H1 (cell line): ENCODE data around the gene SPINK4. TPM values are rescaled to one million over a fixed set of nuclear protein-coding genes. Genes with fewer than 3 reads are reported as not detected.

Experiments
- CTCF ChIA-PET: fragments of 300-600 bp; sonication (Branson Sonifier 250); formaldehyde crosslinking; loops from one replicate; lab custom pipeline; 2021; ENCODE audit not compliant: partially characterized antibody; lab: Charles Lee
- POLR2A ChIA-PET: fragments of 300-600 bp; sonication (Branson Sonifier 250); formaldehyde crosslinking; loops from one replicate; lab custom pipeline; 2021; ENCODE audit warnings: inconsistent platforms; ENCODE audit not compliant: partially characterized antibody; lab: Charles Lee
- DNase-seq, 2 experiments: peaks; one replicate each; pipeline versions ENCODE4 v3.0.0 to v3.0.0-alpha.2; 2010 to 2022; ENCODE audit warnings: low spot score in 2 of 2, low read depth in 1 of 2, mixed read lengths in 1 of 2
- FAIRE-seq: peaks from 2 replicates; lab custom pipeline; 2011; peaks lifted over from hg19 to GRCh38; lab: Jason Lieb, UNC
- H2AFZ ChIP-seq: 2 replicates; pipeline ENCODE4 v1.8.1; 2012; ENCODE audit warnings: low read length, inconsistent platforms
- H2AK5ac ChIP-seq: 2 replicates; pipeline ENCODE4 v1.6.1; 2013; ENCODE audit warnings: low read depth, low read length
- H2BK120ac ChIP-seq: replicated peaks from 2 replicates; pipeline ENCODE3; 2013; ENCODE audit warnings: low read depth, low read length, inconsistent platforms
- H2BK12ac ChIP-seq: 2 replicates; pipeline ENCODE4 v1.6.1; 2013; ENCODE audit warnings: low read depth, low read length
- H2BK15ac ChIP-seq: 2 replicates; pipeline ENCODE4 v1.6.1; 2013; ENCODE audit warnings: low read length
- H2BK20ac ChIP-seq: 2 replicates; pipeline ENCODE4 v1.6.1; 2013; ENCODE audit warnings: low read length
- H2BK5ac ChIP-seq: 2 replicates; pipeline ENCODE4 v1.6.1; 2013; ENCODE audit warnings: low read depth, low read length
- H3K14ac ChIP-seq: 2 replicates; pipeline ENCODE4 v1.6.1; 2013; ENCODE audit warnings: inconsistent platforms; ENCODE audit not compliant: insufficient read length
- H3K18ac ChIP-seq: 2 replicates; pipeline ENCODE4 v1.6.1; 2013; ENCODE audit warnings: low read length; ENCODE audit errors: extremely low read depth
- H3K23ac ChIP-seq: 2 replicates; pipeline ENCODE4 v1.6.1; 2013; ENCODE audit warnings: inconsistent platforms; ENCODE audit not compliant: insufficient read length
- H3K23me2 ChIP-seq: 2 replicates; pipeline ENCODE4 v1.6.1; 2013; ENCODE audit warnings: low read depth, low read length
- H3K27ac ChIP-seq: 2 replicates; pipeline ENCODE4 v1.6.1; 2011; ENCODE audit warnings: low read depth, low read length, inconsistent platforms
- H3K27me3 ChIP-seq, 4 experiments: replicated peaks in 1 of 4; 1 replicate in 1 of 4; 2 replicates in 3 of 4; pipeline versions ENCODE4 v1.6.1 to v1.8.1; 2011 to 2013; ENCODE audit warnings: low read length in 3 of 4, mild to moderate bottlenecking in 3 of 4, inconsistent platforms in 2 of 4, mixed read lengths in 2 of 4, moderate library complexity in 1 of 4; ENCODE audit not compliant: control insufficient read depth in 3 of 4, insufficient read depth in 3 of 4; ENCODE audit errors: extremely low read depth in 1 of 4
- H3K36me3 ChIP-seq, 4 experiments: 2 replicates each; pipeline versions ENCODE4 v1.6.1 to v1.8.1; 2011 to 2013; ENCODE audit warnings: mild to moderate bottlenecking in 4 of 4, low read length in 3 of 4, moderate library complexity in 2 of 4, control low read depth in 1 of 4, inconsistent platforms in 1 of 4; ENCODE audit not compliant: insufficient read depth in 4 of 4, control insufficient read depth in 2 of 4
- H3K4ac ChIP-seq: replicated peaks from 2 replicates; pipeline ENCODE3; 2013; ENCODE audit warnings: low read length, low read depth, mixed read lengths, inconsistent platforms; ENCODE audit not compliant: insufficient read length
- H3K4me1 ChIP-seq, 4 experiments: replicated peaks in 1 of 4; 1 replicate in 1 of 4; 2 replicates in 3 of 4; pipeline versions ENCODE4 v1.6.1 to v1.8.1; 2011 to 2013; ENCODE audit warnings: low read length in 3 of 4, inconsistent platforms in 2 of 4, mixed read lengths in 1 of 4; ENCODE audit not compliant: insufficient read depth in 4 of 4, control insufficient read depth in 3 of 4
- H3K4me2 ChIP-seq, 2 experiments: 2 replicates each; pipeline versions ENCODE4 v1.6.1 to v1.8.1; 2011 to 2013; ENCODE audit warnings: low read depth in 2 of 2, low read length in 2 of 2, control low read depth in 1 of 2, inconsistent platforms in 1 of 2, mild to moderate bottlenecking in 1 of 2; ENCODE audit not compliant: insufficient read depth in 1 of 2
- H3K4me3 ChIP-seq, 4 experiments: fragments of 200-600, 300-600 bp in 1 of 4; sonication (generic), shearing (Covaris generic), sonication (Bioruptor Twin) in 1 of 4; 2 replicates each; pipeline versions ENCODE4 v1.5.1 to v1.8.1; 2011 to 2016; ENCODE audit warnings: low read length in 4 of 4, low read depth in 3 of 4, control low read depth in 2 of 4, inconsistent platforms in 2 of 4, mild to moderate bottlenecking in 2 of 4, mixed read lengths in 1 of 4, moderate library complexity in 1 of 4; ENCODE audit not compliant: insufficient read depth in 2 of 4; ENCODE audit errors: extremely low read depth in 1 of 4
- H3K56ac ChIP-seq: replicated peaks from 2 replicates; pipeline ENCODE3; 2013; ENCODE audit warnings: low read depth, mild to moderate bottlenecking, mixed read lengths, low read length, inconsistent platforms; ENCODE audit not compliant: insufficient read length
- H3K79me1 ChIP-seq: 2 replicates; pipeline ENCODE4 v1.6.1; 2013; ENCODE audit warnings: low read depth, low read length, control low read depth
- H3K79me2 ChIP-seq, 2 experiments: 2 replicates each; pipeline versions ENCODE4 v1.6.1 to v1.8.1; 2012 to 2013; ENCODE audit warnings: low read length in 2 of 2, mild to moderate bottlenecking in 2 of 2, inconsistent platforms in 1 of 2; ENCODE audit not compliant: insufficient read depth in 2 of 2, control insufficient read depth in 1 of 2
- H3K9ac ChIP-seq, 4 experiments: replicated peaks in 1 of 4; 1 replicate in 1 of 4; 2 replicates in 3 of 4; pipeline versions ENCODE4 v1.6.1 to v1.8.1; 2011 to 2013; ENCODE audit warnings: low read depth in 3 of 4, low read length in 3 of 4, control low read depth in 2 of 4, mild to moderate bottlenecking in 2 of 4, moderate library complexity in 2 of 4, inconsistent platforms in 1 of 4; ENCODE audit errors: extremely low read depth in 1 of 4
- H3K9me3 ChIP-seq, 2 experiments: 2 replicates each; pipeline versions ENCODE4 v1.6.1 to v1.8.1; 2012 to 2013; ENCODE audit warnings: mild to moderate bottlenecking in 2 of 2, moderate library complexity in 2 of 2, control low read depth in 1 of 2, inconsistent platforms in 1 of 2, low read depth in 1 of 2, low read length in 1 of 2, mixed read lengths in 1 of 2; ENCODE audit not compliant: insufficient read depth in 2 of 2
- H4K20me1 ChIP-seq, 2 experiments: replicated peaks in 1 of 2; 2 replicates each; pipeline versions ENCODE3 to v1.8.1; 2011 to 2013; ENCODE audit warnings: inconsistent platforms in 2 of 2, low read length in 2 of 2, mild to moderate bottlenecking in 1 of 2; ENCODE audit not compliant: insufficient read depth in 2 of 2, control insufficient read depth in 1 of 2
- H4K5ac ChIP-seq: 2 replicates; pipeline ENCODE4 v1.6.1; 2013; ENCODE audit warnings: low read length, low read depth, mixed read lengths, inconsistent platforms; ENCODE audit not compliant: insufficient read length
- H4K8ac ChIP-seq: 2 replicates; pipeline ENCODE4 v1.8.0; 2013; ENCODE audit warnings: mild to moderate bottlenecking, moderate library complexity, low read length, inconsistent platforms; ENCODE audit not compliant: insufficient read depth; ENCODE audit errors: extremely low read depth
- H4K91ac ChIP-seq: replicated peaks from 2 replicates; pipeline ENCODE3; 2013; ENCODE audit warnings: low read length, mixed read lengths, inconsistent platforms; ENCODE audit not compliant: insufficient read length
- BACH1 ChIP-seq: IDR thresholded peaks from 2 replicates; pipeline ENCODE4 v1.6.1; 2012; ENCODE audit warnings: low read length, improper control_type of control experiment
- CEBPB ChIP-seq: IDR thresholded peaks from 2 replicates; pipeline ENCODE4 v1.6.1; 2012; ENCODE audit warnings: low read depth, low read length
- CHD1 ChIP-seq: IDR thresholded peaks from 2 replicates; pipeline ENCODE4 v1.6.1; 2012; ENCODE audit warnings: low read depth, low read length, improper control_type of control experiment
- CHD2 ChIP-seq: IDR thresholded peaks from 2 replicates; pipeline ENCODE4 v1.6.1; 2012; ENCODE audit warnings: low read length, improper control_type of control experiment
- EP300 ChIP-seq, 2 experiments: IDR thresholded peaks; 1 replicate in 1 of 2; 2 replicates in 1 of 2; pipeline ENCODE4 v1.6.1; 2011 to 2012; ENCODE audit warnings: low read depth in 2 of 2, low read length in 2 of 2, mild to moderate bottlenecking in 2 of 2, borderline replicate concordance in 1 of 2, inconsistent platforms in 1 of 2, moderate library complexity in 1 of 2
- KDM1A ChIP-seq: fragments of 200-600, 300-600 bp; sonication (generic); IDR thresholded peaks from 2 replicates; pipeline ENCODE4 v1.7.1; 2016; ENCODE audit warnings: mild to moderate bottlenecking, low read length, borderline replicate concordance
- KDM4A ChIP-seq: IDR thresholded peaks from one replicate; pipeline ENCODE4 v1.7.1; 2012; ENCODE audit warnings: low read depth, mild to moderate bottlenecking, moderate library complexity, low read length, inconsistent platforms; ENCODE audit not compliant: severe bottlenecking
- NANOG ChIP-seq: IDR thresholded peaks from 2 replicates; pipeline ENCODE4 v1.6.1; 2011; ENCODE audit warnings: low read length, low read depth, mild to moderate bottlenecking, inconsistent platforms; ENCODE audit not compliant: insufficient read depth, poor library complexity, severe bottlenecking
- PHF8 ChIP-seq: fragments of 200-600 bp; sonication (generic); conservative IDR thresholded peaks from 2 replicates; pipeline ENCODE4 v1.7.1; 2012; ENCODE audit warnings: low read depth, mild to moderate bottlenecking, inconsistent platforms, low read length, moderate library complexity
- RAD21 ChIP-seq, 2 experiments: IDR thresholded peaks in 1 of 2; conservative IDR thresholded peaks in 1 of 2; 2 replicates each; pipeline ENCODE4 v1.6.1; 2011; ENCODE audit warnings: low read depth in 2 of 2, low read length in 2 of 2, improper control_type of control experiment in 1 of 2, inconsistent platforms in 1 of 2, mild to moderate bottlenecking in 1 of 2, moderate library complexity in 1 of 2
- RXRA ChIP-seq: IDR thresholded peaks from 2 replicates; pipeline ENCODE4 v1.6.1; 2011; ENCODE audit warnings: low read depth, mild to moderate bottlenecking, low read length, moderate library complexity; ENCODE audit not compliant: insufficient read depth
- TAF1 ChIP-seq: IDR thresholded peaks from 2 replicates; pipeline ENCODE4 v1.6.1; 2011; ENCODE audit warnings: mild to moderate bottlenecking, low read depth, low read length
- WGBS, 2 experiments: shearing (Covaris generic) in 1 of 2; methylation state at CpG; one replicate each; pipeline versions ENCODE4 v1.1.6 to v1.1.7; 2013 to 2015; ENCODE audit warnings: low lambda C conversion rate in 2 of 2, mixed read lengths in 2 of 2, inconsistent platforms in 1 of 2, low coverage in 1 of 2, missing lambda C conversion rate in 1 of 2; ENCODE audit not compliant: insufficient replicate concordance in 2 of 2, insufficient coverage in 1 of 2, insufficient read length in 1 of 2; ENCODE audit errors: extremely low coverage in 1 of 2, missing lambda C conversion rate in 1 of 2; 5-methylcytosine and 5-hydroxymethylcytosine counted together
- polyA plus RNA-seq, 7 experiments: library from polyadenylated mRNA; depleted of rRNA in 3 of 7; stranded (reverse) in 5 of 7; unstranded in 2 of 7; fragments of >200 nt in 5 of 7; fragments of 200-250 nt in 2 of 7; gene quantifications; 1 replicate in 5 of 7; 2 replicates in 1 of 7; 4 replicates in 1 of 7; pipeline versions ENCODE4 v1.2.1 to v1.2.3, GENCODE V29; 2011 to 2013; ENCODE audit warnings: missing spikeins in 2 of 7, mixed read lengths in 2 of 7
- total RNA-seq: library from RNA; stranded (reverse); fragmentation: NEBNext Ultra II Directional; extraction: Animal tissue kit (Norgen Biotek cat#: 25700); gene quantifications from 2 replicates; pipeline ENCODE4 v1.2.1, GENCODE V29; 2021
- TF ChIP-seq, protein P1 (sequence below): IDR thresholded peaks from 2 replicates; pipeline ENCODE4 v1.6.1; 2012; ENCODE audit warnings: inconsistent platforms

Gene SPINK4
- total and polyA plus RNA-seq, 2 of the 8 experiments (the other 6 are each of a cell fraction or from before 2014, with no cell fraction given) = not detected

DNA sequence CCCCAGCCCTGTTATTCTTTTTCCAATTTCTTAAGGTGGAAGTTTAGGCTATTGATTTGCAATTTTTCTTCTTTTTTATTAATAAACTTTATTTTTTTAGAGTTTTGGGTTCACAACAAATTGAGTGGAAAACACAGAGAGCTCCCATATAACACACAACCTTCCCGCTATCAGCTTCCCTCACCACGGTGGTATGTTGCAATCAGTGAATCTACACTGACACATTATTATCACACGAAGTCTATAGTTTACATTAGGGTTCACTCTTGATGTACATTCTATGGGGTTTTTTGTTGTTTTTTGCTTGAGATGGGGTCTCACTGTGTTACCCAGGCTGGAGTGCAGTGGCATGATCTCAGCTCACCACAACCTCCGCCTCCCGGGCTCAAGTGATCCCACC is 45.5 kb downstream of the SPINK4 start:
- 93% methylated on average over 5 of the region's 5 CpGs; no CpG with 5 or more reads in 1 of the 2 experiments for WGBS, 2 experiments
- Histone ChIP-seq H4K5ac (no peak overlapping the region), H2BK15ac (no peak overlapping the region), H4K91ac (no peak overlapping the region), H3K79me1 (no peaks in the 10 kb centered on the region), H3K9me3 (no peaks in the 10 kb centered on the region), H2BK12ac (no peak overlapping the region), H3K36me3 (peaks cover 2 to 9% (median 6%) of the 10 kb centered on the region in 4 experiments; a peak in 5 of 8 replicates), H3K18ac (no peak overlapping the region), H3K4me3 (no peak overlapping the region), H2AFZ (no peak overlapping the region), H3K79me2 (peaks cover 0 to under 1% of the 10 kb centered on the region in 2 experiments; a peak in 1 of 4 replicates), H3K27me3 (no peaks in the 10 kb centered on the region), H3K23me2 (no peaks in the 10 kb centered on the region), H3K9ac (no peak overlapping the region), H2AK5ac (no peak overlapping the region), H2BK5ac (no peak overlapping the region), H2BK20ac (no peak overlapping the region), H2BK120ac (no peak overlapping the region), H4K8ac (no peak overlapping the region), H4K20me1 (no peaks in the 10 kb centered on the region), H3K27ac (no peak overlapping the region), H3K56ac (no peak overlapping the region), H3K4ac (no peak overlapping the region), H3K14ac (no peak overlapping the region), H3K4me1 (peaks cover 0 to 8% (median 2%) of the 10 kb centered on the region in 4 experiments; a peak in 2 of 7 replicates), H3K23ac (no peak overlapping the region), H3K4me2 (no peak overlapping the region)
- POLR2A ChIA-PET = interaction anchor here (0.6 to 1.5 kb wide), 2 partner anchors 118 to 261 kb away, joined by 3 to 4 read pairs; partner anchors contain the start of gene DNAJA1
- CTCF ChIA-PET = interaction anchor here (0.8 to 1.3 kb wide), 5 partner anchors 19 to 181 kb away, joined by 3 to 7 read pairs (median 3); no protein-coding TSS in a partner anchor
- no peak for FAIRE-seq
- no peak for DNase-seq
- TF ChIP-seq, protein P1, sequence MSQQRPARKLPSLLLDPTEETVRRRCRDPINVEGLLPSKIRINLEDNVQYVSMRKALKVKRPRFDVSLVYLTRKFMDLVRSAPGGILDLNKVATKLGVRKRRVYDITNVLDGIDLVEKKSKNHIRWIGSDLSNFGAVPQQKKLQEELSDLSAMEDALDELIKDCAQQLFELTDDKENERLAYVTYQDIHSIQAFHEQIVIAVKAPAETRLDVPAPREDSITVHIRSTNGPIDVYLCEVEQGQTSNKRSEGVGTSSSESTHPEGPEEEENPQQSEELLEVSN = no peak
- TF ChIP-seq EP300 (IDR thresholded peaks at IDR 0.05; ENCODE audit: borderline replicate concordance in 1 of 2, low read depth in 2 of 2, low read length in 2 of 2) (no peak), RXRA (no peak), RAD21 (IDR thresholded peaks at IDR 0.05 in 1 of 2, conservative IDR thresholded peaks at IDR 0.05 in 1 of 2; ENCODE audit: low read depth in 2 of 2, low read length in 2 of 2) (no peak), TAF1 (no peak), NANOG (no peak), CEBPB (no peak), CHD2 (no peak), BACH1 (no peak), KDM4A (no peak), PHF8 (no peak), KDM1A (no peak), CHD1 (no peak)
